HUES64 (cell line): ENCODE data around the gene SLC7A8.

ENCODE experiments used
- H3K27ac ChIP-seq: 2 replicates; pipeline ENCODE4 v1.7.0; 2013; ENCODE audit warnings: low read depth, low read length, inconsistent platforms
- H3K27me3 ChIP-seq: 2 replicates; pipeline ENCODE4 v1.6.1; 2013; ENCODE audit warnings: mild to moderate bottlenecking, low read length; ENCODE audit not compliant: insufficient read depth
- H3K36me3 ChIP-seq: 2 replicates; pipeline ENCODE4 v1.6.1; 2013; ENCODE audit warnings: mild to moderate bottlenecking, low read length; ENCODE audit not compliant: insufficient read depth
- H3K4me1 ChIP-seq: 2 replicates; pipeline ENCODE4 v1.6.1; 2013; ENCODE audit warnings: mild to moderate bottlenecking, low read length, moderate library complexity; ENCODE audit not compliant: insufficient read depth
- H3K4me3 ChIP-seq: 2 replicates; pipeline ENCODE4 v1.5.1; 2013; ENCODE audit warnings: mild to moderate bottlenecking, low read length, moderate library complexity
- H3K9ac ChIP-seq: 2 replicates; pipeline ENCODE4 v1.6.1; 2013; ENCODE audit warnings: mild to moderate bottlenecking, low read depth, low read length
- H3K9me3 ChIP-seq: 2 replicates; pipeline ENCODE4 v1.6.1; 2013; ENCODE audit warnings: low read depth, low read length; ENCODE audit not compliant: insufficient read depth
- WGBS: fragments of 150-250, 120-280 bp; methylation state at CpG from one replicate; pipeline ENCODE4 v1.1.7; 2013; ENCODE audit warnings: missing lambda C conversion rate; 5-methylcytosine and 5-hydroxymethylcytosine counted together

Gene SLC7A8

GRCh38 chr14:23090254-23090636 lies 93.2 kb downstream of the SLC7A8 start:
- Histone ChIP-seq H3K36me3 (peaks cover 82% of the 10 kb centered on the region), H3K9ac (no peak overlapping the region), H3K27ac (no peak overlapping the region), H3K9me3 (no peaks in the 10 kb centered on the region), H3K4me1 (no peaks in the 10 kb centered on the region), H3K4me3 (no peak overlapping the region), H3K27me3 (no peaks in the 10 kb centered on the region)
- 92% methylated on average over 4 of the region's 4 CpGs for WGBS

- no peak overlapping the region for H3K9ac ChIP-seq
- no peaks in the 10 kb centered on the region for H3K27me3 ChIP-seq
- H3K9me3 ChIP-seq = no peaks in the 10 kb centered on the region
- H3K27ac ChIP-seq = no peak overlapping the region
- no peaks in the 10 kb centered on the region for H3K4me1 ChIP-seq
- peaks cover 88% of the 10 kb centered on the region for H3K36me3 ChIP-seq
- WGBS = 97% methylated on average over 12 of the region's 12 CpGs
- H3K4me3 ChIP-seq = no peak overlapping the region
These were observed 93.8 kb downstream of the SLC7A8 start for GRCh38 chr14:23089498-23090253.

DNA sequence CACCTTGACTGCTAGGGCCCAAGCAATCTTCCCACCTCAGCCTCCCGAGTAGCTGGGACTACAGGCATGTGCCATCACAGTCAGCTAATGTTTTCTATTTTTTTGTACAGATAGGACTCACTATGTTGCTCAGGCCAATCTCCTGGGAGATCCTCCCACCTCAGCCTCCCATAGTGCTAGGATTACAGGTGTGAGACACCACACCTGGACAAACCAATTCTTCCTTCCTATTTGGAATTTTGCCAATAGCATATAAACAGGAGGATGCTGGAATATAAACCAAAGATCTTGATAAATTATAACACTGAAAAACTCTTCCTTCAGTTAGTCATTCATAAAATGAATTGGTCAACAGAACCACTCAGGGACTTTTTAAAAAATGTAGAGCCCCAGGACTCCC lies 96.9 kb downstream of the SLC7A8 start:
- H3K27ac ChIP-seq = no peak overlapping the region
- no peaks in the 10 kb centered on the region for H3K9me3 ChIP-seq
- H3K9ac ChIP-seq = no peak overlapping the region
- H3K27me3 ChIP-seq = no peaks in the 10 kb centered on the region
- H3K4me3 ChIP-seq = no peak overlapping the region
- WGBS = 93% methylated on average over 1 of the region's 1 CpG
- H3K36me3 ChIP-seq = peaks cover 97% of the 10 kb centered on the region
- H3K4me1 ChIP-seq = no peaks in the 10 kb centered on the region

- no peak overlapping the region for H3K27ac ChIP-seq
- 91% methylated on average over 3 of the region's 3 CpGs for WGBS
- no peak overlapping the region for H3K9ac ChIP-seq
- no peaks in the 10 kb centered on the region for H3K4me1 ChIP-seq
- peaks cover 97% of the 10 kb centered on the region for H3K36me3 ChIP-seq
- H3K9me3 ChIP-seq = no peaks in the 10 kb centered on the region
- H3K4me3 ChIP-seq = no peak overlapping the region
- no peaks in the 10 kb centered on the region for H3K27me3 ChIP-seq
These were observed 98.0 kb downstream of the SLC7A8 start for GRCh38 chr14:23085458-23085857.

DNA sequence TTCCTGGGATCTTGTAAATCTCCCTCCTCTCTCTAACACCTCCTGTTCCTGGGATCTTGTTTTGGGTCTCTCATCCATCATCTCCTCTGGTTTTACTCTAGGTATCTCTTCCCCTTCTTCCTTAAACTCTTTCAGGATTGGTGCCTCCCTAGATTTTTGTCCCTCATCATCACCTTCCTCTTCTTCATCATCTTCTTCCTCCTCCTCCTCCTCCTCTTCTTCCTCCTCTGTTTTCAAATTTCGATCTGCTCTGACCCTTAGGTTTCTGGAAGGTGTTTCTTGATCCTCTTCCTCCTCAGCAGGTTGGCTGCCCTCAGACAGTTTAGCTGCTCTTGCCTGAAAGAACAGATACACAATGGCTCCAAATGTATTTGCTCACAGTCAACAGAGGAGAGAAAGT lies 103.0 kb downstream of the SLC7A8 start:
- peaks cover 97% of the 10 kb centered on the region for H3K36me3 ChIP-seq

GRCh38 chr14:23079716-23080115 lies 103.7 kb downstream of the SLC7A8 start:
- H3K36me3 ChIP-seq = peaks cover 97% of the 10 kb centered on the region
- WGBS = 95% methylated on average over 2 of the region's 2 CpGs

More for the DNA sequence above, 103.0 kb downstream of the SLC7A8 start:
- Histone ChIP-seq H3K27ac (no peak overlapping the region), H3K9ac (no peak overlapping the region; the same call in 1 of the 2 replicates), H3K4me1 (no peaks in the 10 kb centered on the region), H3K27me3 (no peaks in the 10 kb centered on the region), H3K9me3 (no peaks in the 10 kb centered on the region), H3K4me3 (no peak overlapping the region)
- WGBS = 96% methylated on average over 1 of the region's 1 CpG

DNA sequence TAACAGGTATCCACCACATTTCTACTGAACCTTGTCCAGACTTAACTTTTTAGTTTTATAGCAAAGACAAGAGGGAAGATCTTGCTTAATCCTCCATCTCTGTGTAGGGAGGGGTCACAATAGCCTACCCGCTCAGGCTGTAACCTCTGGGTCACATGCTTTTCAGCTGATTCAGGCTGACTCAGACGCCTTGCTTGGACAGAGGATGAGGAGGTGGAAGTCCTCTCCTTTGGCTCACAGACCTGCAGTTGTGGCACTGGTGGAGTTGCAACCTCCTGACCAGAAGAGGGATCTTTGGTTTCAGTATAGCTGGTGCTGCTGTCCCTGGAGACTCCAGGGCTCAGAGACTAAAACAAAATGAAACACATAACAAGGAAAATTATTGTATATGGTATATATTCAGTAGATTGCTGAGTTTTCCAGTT lies 104.8 kb downstream of the SLC7A8 start:
- H3K9ac ChIP-seq = no peak overlapping the region
- 71% methylated on average over 2 of the region's 2 CpGs for WGBS
- no peaks in the 10 kb centered on the region for H3K27me3 ChIP-seq
- H3K9me3 ChIP-seq = no peaks in the 10 kb centered on the region
- peaks cover 98% of the 10 kb centered on the region for H3K36me3 ChIP-seq
- H3K27ac ChIP-seq = no peak overlapping the region
- H3K4me1 ChIP-seq = no peaks in the 10 kb centered on the region
- no peak overlapping the region for H3K4me3 ChIP-seq

More at GRCh38 chr14:23079716-23080115, 103.7 kb downstream of the SLC7A8 start:
- Histone ChIP-seq H3K4me1 (no peaks in the 10 kb centered on the region), H3K4me3 (no peak overlapping the region), H3K27me3 (no peaks in the 10 kb centered on the region), H3K9me3 (no peaks in the 10 kb centered on the region), H3K27ac (no peak overlapping the region), H3K9ac (no peak overlapping the region)

DNA sequence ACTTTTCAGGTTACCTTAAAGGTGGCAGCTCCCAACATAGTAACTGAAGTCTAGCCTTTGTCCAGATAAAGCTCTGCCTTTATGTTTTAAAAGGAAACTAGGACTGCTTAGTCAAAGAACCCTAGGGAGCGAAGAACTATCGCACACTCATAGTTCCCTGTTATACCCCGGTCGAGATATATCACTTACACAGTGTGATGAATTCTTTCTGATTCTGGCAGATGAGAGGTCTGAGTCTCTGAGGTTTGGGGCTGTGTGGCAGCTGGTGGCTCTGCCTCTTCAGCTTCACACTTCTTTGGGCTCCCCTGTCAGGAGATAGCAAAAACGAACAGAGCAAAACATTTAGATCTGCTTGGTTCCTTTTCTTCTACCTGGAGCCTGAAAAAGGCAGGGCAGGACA lies 105.5 kb downstream of the SLC7A8 start:
- 94% methylated on average over 5 of the region's 5 CpGs for WGBS
- Histone ChIP-seq H3K27ac (no peak overlapping the region), H3K4me1 (no peaks in the 10 kb centered on the region; the same call in 1 of the 2 replicates), H3K27me3 (no peaks in the 10 kb centered on the region), H3K36me3 (peaks cover 99% of the 10 kb centered on the region), H3K4me3 (no peak overlapping the region), H3K9me3 (no peaks in the 10 kb centered on the region), H3K9ac (no peak overlapping the region)

DNA sequence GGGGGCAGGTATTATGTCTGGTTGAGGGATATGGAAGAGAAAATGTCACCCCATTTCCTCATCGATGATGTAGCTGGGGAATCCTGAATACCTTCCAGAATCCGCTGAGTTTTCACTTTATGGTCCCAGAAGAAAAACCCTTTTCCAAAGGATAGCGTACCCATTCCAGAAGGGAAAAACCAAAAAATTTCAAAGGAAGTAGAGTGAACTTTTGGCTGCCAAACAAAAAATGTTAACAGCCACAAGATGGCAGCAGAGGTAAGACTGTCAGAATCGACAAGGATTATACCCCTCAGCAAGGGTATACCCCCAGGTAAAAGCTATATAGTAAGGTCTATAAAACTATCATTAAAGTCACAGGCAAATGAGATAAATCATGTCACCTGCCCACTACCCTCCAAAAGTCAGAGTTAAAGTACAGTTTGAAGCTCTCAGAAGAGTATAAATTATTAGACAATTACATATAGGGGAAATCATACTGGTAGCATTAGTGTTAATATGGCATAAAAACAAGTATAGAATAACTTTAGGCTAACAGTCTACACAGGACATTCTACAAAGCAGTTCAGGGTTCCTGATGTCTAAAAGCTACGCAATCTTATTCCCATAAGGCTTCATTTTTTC lies 106.6 kb downstream of the SLC7A8 start:
- peaks cover 99% of the 10 kb centered on the region for H3K36me3 ChIP-seq
- no peak overlapping the region for H3K27ac ChIP-seq
- WGBS = 78% methylated on average over 5 of the region's 5 CpGs
- no peak overlapping the region for H3K9ac ChIP-seq
- H3K4me1 ChIP-seq = peaks cover 10% of the 10 kb centered on the region
- no peaks in the 10 kb centered on the region for H3K9me3 ChIP-seq
- H3K4me3 ChIP-seq = no peak overlapping the region
- H3K27me3 ChIP-seq = no peaks in the 10 kb centered on the region
